ENCODE results near the gene CPXM2. TPM values are rescaled to one million over a fixed set of nuclear protein-coding genes. Genes with fewer than 3 reads are reported as not detected.

CPXM2 gene
- total and polyA plus RNA-seq, 2 donors (not counting 1 experiment from before 2014, with no cell fraction given), result not detected

DNA sequence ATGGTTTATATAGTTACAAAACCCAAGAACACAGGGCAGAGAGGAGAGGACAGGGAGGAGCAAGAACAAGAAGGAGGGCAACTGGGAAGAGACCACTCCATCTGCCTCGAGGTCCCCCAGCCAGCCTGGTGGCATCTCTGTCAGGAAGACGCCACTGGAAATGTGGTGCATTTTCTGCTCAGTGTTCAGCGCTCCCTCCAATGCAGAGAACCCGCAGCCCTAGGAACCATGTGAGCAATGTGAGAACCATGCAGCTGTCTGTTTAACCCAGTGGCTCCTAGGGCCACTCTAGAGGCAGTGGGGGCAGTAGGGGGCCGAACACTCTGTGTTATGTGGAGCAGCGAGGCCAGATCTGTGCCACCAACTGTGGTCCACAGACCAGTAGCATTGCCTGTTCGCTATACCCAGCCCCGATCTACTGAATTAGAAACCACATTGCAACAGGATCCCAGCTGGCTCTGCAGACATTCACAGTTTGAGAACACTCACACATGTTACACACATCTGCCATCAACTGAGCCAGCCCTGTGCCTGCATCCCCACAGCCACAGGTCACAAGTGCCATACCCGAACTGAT is 110.2 kb downstream of the CPXM2 start:
- H3K4me1 Mint-ChIP-seq, result no peaks in the 10 kb centered on the region
- no peak for TF ChIP-seq EZH2 (IDR thresholded peaks at IDR 0.05; ENCODE audit: borderline replicate concordance, insufficient read depth, low read depth, low read length, poor library complexity, severe bottlenecking)
- TF ChIP-seq, protein P1, sequence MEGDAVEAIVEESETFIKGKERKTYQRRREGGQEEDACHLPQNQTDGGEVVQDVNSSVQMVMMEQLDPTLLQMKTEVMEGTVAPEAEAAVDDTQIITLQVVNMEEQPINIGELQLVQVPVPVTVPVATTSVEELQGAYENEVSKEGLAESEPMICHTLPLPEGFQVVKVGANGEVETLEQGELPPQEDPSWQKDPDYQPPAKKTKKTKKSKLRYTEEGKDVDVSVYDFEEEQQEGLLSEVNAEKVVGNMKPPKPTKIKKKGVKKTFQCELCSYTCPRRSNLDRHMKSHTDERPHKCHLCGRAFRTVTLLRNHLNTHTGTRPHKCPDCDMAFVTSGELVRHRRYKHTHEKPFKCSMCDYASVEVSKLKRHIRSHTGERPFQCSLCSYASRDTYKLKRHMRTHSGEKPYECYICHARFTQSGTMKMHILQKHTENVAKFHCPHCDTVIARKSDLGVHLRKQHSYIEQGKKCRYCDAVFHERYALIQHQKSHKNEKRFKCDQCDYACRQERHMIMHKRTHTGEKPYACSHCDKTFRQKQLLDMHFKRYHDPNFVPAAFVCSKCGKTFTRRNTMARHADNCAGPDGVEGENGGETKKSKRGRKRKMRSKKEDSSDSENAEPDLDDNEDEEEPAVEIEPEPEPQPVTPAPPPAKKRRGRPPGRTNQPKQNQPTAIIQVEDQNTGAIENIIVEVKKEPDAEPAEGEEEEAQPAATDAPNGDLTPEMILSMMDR (IDR thresholded peaks at IDR 0.05), result no peak
- ChIA-PET CTCF (no interaction called here), POLR2A (no interaction called here)
- H2AFZ ChIP-seq (ENCODE audit: insufficient read depth, low read depth, low read length, poor library complexity, severe bottlenecking), result no peak overlapping the region
- H3K27me3 Mint-ChIP-seq, result peaks cover 74% of the 10 kb centered on the region
- intact Hi-C loops (cut with micrococcal nuclease), result no loop called here
- H3K9ac ChIP-seq (ENCODE audit: low read length), result no peak overlapping the region
- H3K27ac ChIP-seq (ENCODE audit: low read length in 2 of 2), result no peak overlapping the region
- no peak overlapping the region for H3K4me3 Mint-ChIP-seq
- H3K79me2 ChIP-seq (ENCODE audit: control insufficient read depth, insufficient read depth, low read length), result no peaks in the 10 kb centered on the region
- no peaks in the 10 kb centered on the region for H3K4me1 ChIP-seq (ENCODE audit: control insufficient read depth in 2 of 2, insufficient read depth in 2 of 2, low read length in 2 of 2)
- WGBS (ENCODE audit: insufficient coverage), result 92% methylated on average over 8 of the region's 9 CpGs
- H3K27ac Mint-ChIP-seq, result no peak overlapping the region
- peaks cover 0 to 7% (median 3%) of the 10 kb centered on the region in 4 experiments for H3K27me3 ChIP-seq (replicated peaks in 1 of 4; ENCODE audit: control extremely low read depth in 1 of 4, control insufficient read depth in 3 of 4, insufficient read depth in 4 of 4, low read length in 3 of 4)
- no peaks in the 10 kb centered on the region for H4K20me1 ChIP-seq (ENCODE audit: control insufficient read depth, insufficient read depth, low read length, poor library complexity, severe bottlenecking)
- DNase-seq (no peak), ATAC-seq (ENCODE audit: low read depth) (no peak)
- no peak overlapping the region for H3K4me3 ChIP-seq (ENCODE audit: control extremely low read depth in 1 of 5, extremely low read depth in 1 of 5, insufficient read depth in 1 of 5, low read depth in 2 of 5, low read length in 4 of 5)
- H3K9me3 ChIP-seq (ENCODE audit: control extremely low read depth in 1 of 3, control insufficient read depth in 2 of 3, insufficient read depth in 1 of 3, low read length in 2 of 3), result no peaks in the 10 kb centered on the region
- no peaks in the 10 kb centered on the region for H3K36me3 ChIP-seq (replicated peaks in 1 of 2; ENCODE audit: control extremely low read depth in 1 of 2, control insufficient read depth in 1 of 2, extremely low read depth in 1 of 2, insufficient read depth in 2 of 2, low read length in 1 of 2)
- H3K9me3 Mint-ChIP-seq (ENCODE audit: insufficient read depth), result no peaks in the 10 kb centered on the region
- H3K4me2 ChIP-seq (replicated peaks; ENCODE audit: low read depth, low read length, poor library complexity, severe bottlenecking), result no peak overlapping the region

DNA sequence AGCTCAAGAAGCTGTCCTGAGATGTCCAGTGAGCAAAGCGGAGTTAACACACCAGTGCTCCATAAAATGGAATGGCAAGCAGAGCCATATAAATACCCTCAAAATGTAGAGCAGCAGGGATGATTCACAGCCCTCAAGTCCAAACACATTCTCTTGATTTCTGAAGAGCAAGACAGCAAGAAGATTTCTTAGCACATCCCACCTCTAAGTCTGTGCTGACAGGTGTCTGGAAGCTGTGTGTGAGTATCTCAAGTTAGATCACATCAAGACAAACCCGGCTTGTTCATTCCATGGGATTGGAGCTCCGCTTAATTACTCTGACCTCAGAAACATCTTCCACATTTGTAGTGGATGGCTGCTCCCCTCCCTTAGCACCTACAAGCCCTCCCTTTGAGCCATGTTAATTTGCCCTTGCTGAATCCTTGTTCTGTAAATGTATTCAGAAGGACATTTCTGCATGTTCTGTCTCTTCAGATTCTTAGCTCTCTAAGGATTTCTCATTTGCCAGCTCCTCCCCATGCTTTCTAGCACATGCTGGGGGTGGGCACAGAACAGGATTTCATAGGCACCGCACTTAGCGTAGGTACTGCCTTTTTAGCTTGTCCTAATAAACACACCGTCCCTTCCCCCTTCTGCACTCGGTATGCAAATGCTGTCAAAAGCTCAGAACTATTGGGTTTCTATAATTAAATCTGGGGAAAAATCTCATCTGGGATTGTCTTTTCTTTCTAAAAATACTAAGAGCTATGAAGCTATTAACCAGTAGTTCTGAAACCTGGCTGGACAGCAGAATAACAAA is 112.7 kb downstream of the CPXM2 start:
- H3K27ac Mint-ChIP-seq, result no peak overlapping the region
- intact Hi-C loops (cut with micrococcal nuclease), result no loop called here
- DNase-seq, result no peak
- ATAC-seq (ENCODE audit: low read depth), result no peak
- ChIA-PET POLR2A (interaction anchor here (0.6 kb wide), 1 partner anchor 635 kb away, joined by 3 read pairs; no protein-coding TSS in a partner anchor), CTCF (no interaction called here)
- no peaks in the 10 kb centered on the region for H3K9me3 Mint-ChIP-seq (ENCODE audit: insufficient read depth)
- Histone ChIP-seq H3K4me1 (ENCODE audit: control insufficient read depth in 2 of 2, insufficient read depth in 2 of 2, low read length in 2 of 2) (no peaks in the 10 kb centered on the region), H3K4me2 (replicated peaks; ENCODE audit: low read depth, low read length, poor library complexity, severe bottlenecking) (no peak overlapping the region), H4K20me1 (ENCODE audit: control insufficient read depth, insufficient read depth, low read length, poor library complexity, severe bottlenecking) (no peaks in the 10 kb centered on the region), H3K36me3 (replicated peaks in 1 of 2; ENCODE audit: control extremely low read depth in 1 of 2, control insufficient read depth in 1 of 2, extremely low read depth in 1 of 2, insufficient read depth in 2 of 2, low read length in 1 of 2) (no peaks in the 10 kb centered on the region), H3K4me3 (ENCODE audit: control extremely low read depth in 1 of 5, extremely low read depth in 1 of 5, insufficient read depth in 1 of 5, low read depth in 2 of 5, low read length in 4 of 5) (no peak overlapping the region), H3K27me3 (replicated peaks in 1 of 4; ENCODE audit: control extremely low read depth in 1 of 4, control insufficient read depth in 3 of 4, insufficient read depth in 4 of 4, low read length in 3 of 4) (peaks cover 0 to 7% (median 3%) of the 10 kb centered on the region in 4 experiments), H3K79me2 (ENCODE audit: control insufficient read depth, insufficient read depth, low read length) (no peaks in the 10 kb centered on the region), H3K9me3 (ENCODE audit: control extremely low read depth in 1 of 3, control insufficient read depth in 2 of 3, insufficient read depth in 1 of 3, low read length in 2 of 3) (peaks cover 0 to 2% (median 0%) of the 10 kb centered on the region in 3 donors), H3K9ac (ENCODE audit: low read length) (no peak overlapping the region), H2AFZ (ENCODE audit: insufficient read depth, low read depth, low read length, poor library complexity, severe bottlenecking) (no peak overlapping the region), H3K27ac (ENCODE audit: low read length in 2 of 2) (no peak overlapping the region)
- WGBS (ENCODE audit: insufficient coverage), result 83% methylated on average over 3 of the region's 7 CpGs
- TF ChIP-seq EZH2 (IDR thresholded peaks at IDR 0.05; ENCODE audit: borderline replicate concordance, insufficient read depth, low read depth, low read length, poor library complexity, severe bottlenecking), result no peak
- TF ChIP-seq, protein P1 (IDR thresholded peaks at IDR 0.05), result no peak
- H3K27me3 Mint-ChIP-seq, result peaks cover 60% of the 10 kb centered on the region
- no peaks in the 10 kb centered on the region for H3K4me1 Mint-ChIP-seq
- no peak overlapping the region for H3K4me3 Mint-ChIP-seq
